ENCODE results near the gene AGBL3. TPM values are rescaled to one million over a fixed set of nuclear protein-coding genes. Genes with fewer than 3 reads are reported as not detected.

Gene AGBL3
- total RNA-seq, 1 donor from 2014 or later: 1.2 TPM

DNA sequence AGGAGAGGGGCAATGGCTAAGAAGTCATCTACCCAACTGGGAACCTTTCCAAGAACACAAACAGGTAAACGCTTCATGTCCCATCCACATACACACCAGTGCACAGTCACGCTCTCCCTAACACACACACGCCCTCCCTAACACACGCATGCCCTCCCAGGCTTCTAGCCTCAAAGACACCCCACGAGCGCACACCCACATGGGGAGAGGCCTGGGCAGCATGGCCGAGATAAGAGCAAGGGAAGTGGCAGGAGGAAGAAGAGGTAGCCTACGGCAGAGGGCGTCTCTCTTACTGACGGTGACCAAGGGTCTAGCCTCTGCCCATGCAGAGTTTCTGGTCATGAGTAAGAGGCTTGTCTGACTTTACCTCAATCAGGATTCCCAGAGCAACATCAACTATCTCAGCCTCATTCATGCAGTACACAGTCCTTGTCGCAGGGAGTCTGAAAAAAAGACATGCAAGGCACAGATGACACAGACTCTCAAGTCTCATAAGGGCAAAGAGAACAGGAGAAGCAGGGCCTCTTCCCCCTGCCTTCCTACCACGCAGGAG lies 181.1 kb downstream of the AGBL3 start:
- Mint-ChIP-seq H3K9me3 (ENCODE audit: unreplicated experiment) (peaks cover 6% of the 10 kb centered on the region), H3K27me3 (ENCODE audit: unreplicated experiment) (no peaks in the 10 kb centered on the region), H3K4me1 (ENCODE audit: unreplicated experiment) (peaks cover 28% of the 10 kb centered on the region), H3K27ac (ENCODE audit: unreplicated experiment) (no peak overlapping the region), H3K4me3 (ENCODE audit: unreplicated experiment) (peak overlapping the region; percentile 14), H3K36me3 (ENCODE audit: unreplicated experiment) (peaks cover 38% of the 10 kb centered on the region)
- TF ChIP-seq, protein P1, sequence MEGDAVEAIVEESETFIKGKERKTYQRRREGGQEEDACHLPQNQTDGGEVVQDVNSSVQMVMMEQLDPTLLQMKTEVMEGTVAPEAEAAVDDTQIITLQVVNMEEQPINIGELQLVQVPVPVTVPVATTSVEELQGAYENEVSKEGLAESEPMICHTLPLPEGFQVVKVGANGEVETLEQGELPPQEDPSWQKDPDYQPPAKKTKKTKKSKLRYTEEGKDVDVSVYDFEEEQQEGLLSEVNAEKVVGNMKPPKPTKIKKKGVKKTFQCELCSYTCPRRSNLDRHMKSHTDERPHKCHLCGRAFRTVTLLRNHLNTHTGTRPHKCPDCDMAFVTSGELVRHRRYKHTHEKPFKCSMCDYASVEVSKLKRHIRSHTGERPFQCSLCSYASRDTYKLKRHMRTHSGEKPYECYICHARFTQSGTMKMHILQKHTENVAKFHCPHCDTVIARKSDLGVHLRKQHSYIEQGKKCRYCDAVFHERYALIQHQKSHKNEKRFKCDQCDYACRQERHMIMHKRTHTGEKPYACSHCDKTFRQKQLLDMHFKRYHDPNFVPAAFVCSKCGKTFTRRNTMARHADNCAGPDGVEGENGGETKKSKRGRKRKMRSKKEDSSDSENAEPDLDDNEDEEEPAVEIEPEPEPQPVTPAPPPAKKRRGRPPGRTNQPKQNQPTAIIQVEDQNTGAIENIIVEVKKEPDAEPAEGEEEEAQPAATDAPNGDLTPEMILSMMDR (IDR thresholded peaks at IDR 0.05): no peak
- no peak for DNase-seq (ENCODE audit: extremely low spot score, unreplicated experiment)

DNA sequence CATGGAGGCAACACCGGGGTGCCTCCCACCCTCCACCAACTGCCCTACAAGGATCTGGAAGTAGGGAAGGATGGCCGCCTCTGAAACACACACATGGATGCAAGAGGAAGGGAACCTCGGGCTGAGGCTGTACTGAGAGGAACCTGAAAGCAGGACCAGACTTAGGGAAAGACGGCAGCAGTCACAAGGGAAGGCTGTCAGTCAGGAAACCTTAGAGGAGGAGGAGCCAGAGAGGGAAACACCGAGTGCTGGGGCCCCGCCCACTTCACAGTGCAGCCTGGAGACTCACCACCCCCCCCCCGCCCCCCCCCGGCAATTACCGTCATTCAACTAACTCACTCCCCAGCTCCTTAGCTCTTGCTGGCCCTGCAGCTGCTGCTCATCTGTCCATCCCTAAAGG lies 181.7 kb downstream of the AGBL3 start:
- TF ChIP-seq, protein P1 (IDR thresholded peaks at IDR 0.05): no peak
- H3K4me1 Mint-ChIP-seq (ENCODE audit: unreplicated experiment): peaks cover 28% of the 10 kb centered on the region
- no peak overlapping the region for H3K27ac Mint-ChIP-seq (ENCODE audit: unreplicated experiment)
- peaks cover under 1% of the 10 kb centered on the region for H3K9me3 Mint-ChIP-seq (ENCODE audit: unreplicated experiment)
- peaks cover 35% of the 10 kb centered on the region for H3K36me3 Mint-ChIP-seq (ENCODE audit: unreplicated experiment)
- no peaks in the 10 kb centered on the region for H3K27me3 Mint-ChIP-seq (ENCODE audit: unreplicated experiment)
- H3K4me3 Mint-ChIP-seq (ENCODE audit: unreplicated experiment): peak overlapping the region; percentile 14
- DNase-seq (ENCODE audit: extremely low spot score, unreplicated experiment): no peak

DNA sequence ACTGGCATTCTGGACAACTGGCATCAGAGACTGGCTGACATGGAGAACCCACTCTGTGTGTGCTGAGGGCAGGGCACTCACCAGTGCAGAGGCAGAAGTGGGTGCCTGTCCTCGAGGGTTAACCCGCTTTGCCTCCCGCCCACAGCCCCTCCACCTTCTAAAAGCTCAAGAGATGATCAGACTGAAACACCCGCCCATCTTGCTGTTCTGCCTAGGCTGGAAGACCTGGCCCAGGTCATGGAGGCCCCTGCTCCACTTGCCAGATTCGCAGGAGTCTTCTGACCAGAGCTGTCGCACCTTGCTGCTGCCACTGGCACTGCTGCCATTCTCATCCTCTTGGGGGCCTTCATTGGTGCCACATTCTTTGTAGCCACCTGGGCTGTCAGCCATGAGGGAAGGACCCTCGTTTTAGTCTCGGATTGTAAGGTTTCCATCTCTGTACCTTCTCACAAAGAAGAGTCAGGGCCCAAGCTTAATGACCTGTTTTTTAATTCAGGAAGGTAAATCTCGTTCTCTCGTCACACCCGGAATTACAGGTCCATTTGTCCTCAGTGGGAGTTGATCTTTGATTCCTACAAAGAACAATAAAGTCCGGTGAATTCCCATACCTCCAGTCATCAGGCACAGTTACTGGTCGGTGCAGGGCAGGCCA lies 182.3 kb downstream of the AGBL3 start:
- Mint-ChIP-seq H3K36me3 (ENCODE audit: unreplicated experiment) (peaks cover 35% of the 10 kb centered on the region), H3K27ac (ENCODE audit: unreplicated experiment) (no peak overlapping the region), H3K4me1 (ENCODE audit: unreplicated experiment) (peaks cover 28% of the 10 kb centered on the region), H3K9me3 (ENCODE audit: unreplicated experiment) (no peaks in the 10 kb centered on the region), H3K27me3 (ENCODE audit: unreplicated experiment) (no peaks in the 10 kb centered on the region), H3K4me3 (ENCODE audit: unreplicated experiment) (peak overlapping the region; percentile 86)
- TF ChIP-seq, protein P1 (IDR thresholded peaks at IDR 0.05): no peak
- DNase-seq (ENCODE audit: extremely low spot score, unreplicated experiment): no peak

DNA sequence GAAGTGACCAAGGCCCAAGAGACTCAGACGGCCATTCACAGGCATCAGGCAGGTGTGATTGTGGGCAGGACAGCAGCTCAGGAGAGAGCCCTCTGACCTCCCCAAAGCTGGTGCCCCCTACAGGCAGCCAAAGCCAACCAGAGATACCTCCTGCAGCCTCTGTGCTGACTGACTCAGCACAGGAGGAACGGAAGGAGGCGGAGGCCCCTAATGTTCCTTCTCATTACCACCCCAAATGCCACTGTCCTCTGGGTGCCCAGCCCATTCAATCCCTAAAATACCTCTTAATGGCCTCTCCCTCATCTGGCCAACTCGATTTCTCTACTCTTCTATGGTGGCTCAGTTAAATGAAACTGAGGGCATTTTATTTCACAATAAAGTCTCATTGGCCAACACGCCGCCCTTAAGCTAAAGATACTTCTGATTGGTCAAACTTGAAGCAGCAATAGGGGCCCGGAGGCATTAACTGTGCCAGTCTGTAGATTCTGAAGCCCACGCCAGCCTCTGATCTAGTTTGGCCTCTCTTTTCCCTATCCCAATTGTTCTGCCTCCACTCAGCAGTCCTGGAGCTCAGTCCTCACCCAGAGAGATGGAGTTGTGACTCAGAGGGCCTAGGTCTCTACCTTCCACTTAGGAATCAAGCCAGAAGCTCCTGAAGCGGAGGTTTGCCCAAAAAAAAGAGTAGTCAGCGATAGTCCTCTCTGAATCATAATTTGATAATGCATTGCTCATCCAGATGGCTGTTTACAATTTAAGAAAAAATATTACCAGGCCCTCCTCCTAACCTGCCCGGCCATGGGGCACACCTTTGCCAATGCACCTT lies 183.0 kb downstream of the AGBL3 start:
- no peaks in the 10 kb centered on the region for H3K27me3 Mint-ChIP-seq (ENCODE audit: unreplicated experiment)
- DNase-seq (ENCODE audit: extremely low spot score, unreplicated experiment): no peak
- H3K9me3 Mint-ChIP-seq (ENCODE audit: unreplicated experiment): no peaks in the 10 kb centered on the region
- H3K27ac Mint-ChIP-seq (ENCODE audit: unreplicated experiment): peak overlapping the region; percentile 76
- TF ChIP-seq, protein P1 (IDR thresholded peaks at IDR 0.05): peak; percentile 31
- peaks cover 33% of the 10 kb centered on the region for H3K36me3 Mint-ChIP-seq (ENCODE audit: unreplicated experiment)
- H3K4me3 Mint-ChIP-seq (ENCODE audit: unreplicated experiment): peak overlapping the region; percentile 86
- H3K4me1 Mint-ChIP-seq (ENCODE audit: unreplicated experiment): peaks cover 28% of the 10 kb centered on the region

DNA sequence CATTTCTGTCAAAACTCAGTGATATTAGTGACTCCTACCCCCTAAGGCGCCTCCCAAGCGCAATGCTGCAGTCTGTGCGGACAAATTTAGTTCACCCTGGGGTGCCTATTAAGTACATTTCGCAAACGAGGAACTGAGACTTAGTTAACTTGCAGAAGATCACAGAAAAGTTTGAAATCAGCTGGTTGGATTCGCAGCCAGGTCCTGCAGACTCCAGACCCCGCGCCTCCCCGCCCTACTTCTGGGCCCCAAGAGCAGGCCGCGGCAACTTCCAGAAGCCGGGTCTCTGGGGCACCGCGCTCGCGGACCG lies 183.6 kb downstream of the AGBL3 start:
- peaks cover 28% of the 10 kb centered on the region for H3K4me1 Mint-ChIP-seq (ENCODE audit: unreplicated experiment)
- no peaks in the 10 kb centered on the region for H3K27me3 Mint-ChIP-seq (ENCODE audit: unreplicated experiment)
- peaks cover 33% of the 10 kb centered on the region for H3K36me3 Mint-ChIP-seq (ENCODE audit: unreplicated experiment)
- no peak for DNase-seq (ENCODE audit: extremely low spot score, unreplicated experiment)
- TF ChIP-seq, protein P1 (IDR thresholded peaks at IDR 0.05): no peak
- peak overlapping the region; percentile 76 for H3K27ac Mint-ChIP-seq (ENCODE audit: unreplicated experiment)
- H3K9me3 Mint-ChIP-seq (ENCODE audit: unreplicated experiment): no peaks in the 10 kb centered on the region
- peak overlapping the region; percentile 86 for H3K4me3 Mint-ChIP-seq (ENCODE audit: unreplicated experiment)
